ENCODE measurements around the gene ATP1A1. TPM values are rescaled to one million over a fixed set of nuclear protein-coding genes. Genes with fewer than 3 reads are reported as not detected.

ATP1A1 gene
- total RNA-seq, 5 donors from 2014 or later (not counting 1 experiment from before 2014, with no cell fraction given): 230 to 292 (median 266) TPM

DNA sequence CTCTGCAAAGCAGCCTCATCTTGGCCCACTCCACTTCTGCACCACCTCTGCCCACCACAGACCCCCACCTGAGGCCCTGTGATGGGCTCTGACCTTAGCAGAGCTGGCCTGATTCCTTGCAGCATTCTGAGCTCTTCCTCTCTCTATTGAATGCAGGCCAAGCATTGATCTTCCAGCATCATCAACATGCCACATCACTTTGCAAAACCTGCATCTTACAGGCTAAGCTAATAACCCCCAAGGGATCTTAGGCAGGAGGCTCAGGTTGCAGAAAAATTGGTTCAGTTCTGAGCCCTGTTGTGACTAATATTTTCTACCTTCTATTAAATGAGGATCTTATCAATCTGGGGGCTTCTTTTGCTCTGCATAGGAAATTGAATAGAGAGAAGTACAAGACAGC lies 78.7 kb downstream of the ATP1A1 start:
- Mint-ChIP-seq H3K4me1 (no peaks in the 10 kb centered on the region), H3K36me3 (no peaks in the 10 kb centered on the region), H3K4me3 (no peak overlapping the region), H3K27ac (no peak overlapping the region), H3K9me3 (no peaks in the 10 kb centered on the region), H3K27me3 (peaks cover 5 to 11% of the 10 kb centered on the region in 2 donors)
- Histone ChIP-seq H3K4me3 (ENCODE audit: control insufficient read depth in 1 of 2, extremely low read depth in 1 of 2, low read length in 1 of 2) (no peak overlapping the region), H3K27me3 (replicated peaks in 1 of 2; ENCODE audit: control insufficient read depth in 2 of 2, extremely low read depth in 1 of 2, insufficient read depth in 2 of 2, low read length in 1 of 2) (no peaks in the 10 kb centered on the region), H3K36me3 (ENCODE audit: control insufficient read depth in 2 of 2, extremely low read depth in 1 of 2, insufficient read depth in 1 of 2, low read length in 1 of 2) (no peaks in the 10 kb centered on the region), H3K4me1 (ENCODE audit: control insufficient read depth in 1 of 2, extremely low read depth in 1 of 2, insufficient read depth in 2 of 2, low read length in 2 of 2) (no peaks in the 10 kb centered on the region), H3K27ac (ENCODE audit: low read length) (no peak overlapping the region), H3K9me3 (no peaks in the 10 kb centered on the region)
- CTCF ChIA-PET: interaction anchor here in 1 of 2 donors (0.5 kb wide), 1 partner anchor 61 kb away, joined by 3 read pairs; no protein-coding TSS in a partner anchor
- DNase-seq (no peak), ATAC-seq (replicated peaks in 1 of 4) (no peak)
- POLR2A ChIA-PET: no interaction called here

DNA sequence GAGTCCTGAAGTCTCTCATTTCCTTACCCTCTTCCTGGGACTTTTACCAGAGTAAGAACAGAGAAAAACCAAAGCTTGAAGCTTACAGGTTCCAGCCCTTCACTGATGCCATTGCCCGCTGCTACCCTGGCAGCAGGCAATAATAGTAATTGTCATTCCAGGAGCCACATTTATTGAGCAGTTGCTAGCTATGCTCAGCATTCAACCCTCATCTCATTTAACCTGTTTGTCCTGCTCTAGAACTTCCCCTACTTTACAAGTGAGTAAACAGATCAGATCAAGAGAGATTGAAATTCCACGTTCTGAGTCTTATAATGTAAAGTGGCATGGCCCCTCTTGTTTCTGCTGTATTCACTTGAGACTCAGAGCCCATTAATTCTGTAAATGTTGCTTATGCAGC lies 80.4 kb downstream of the ATP1A1 start:
- Mint-ChIP-seq H3K27ac (no peak overlapping the region), H3K27me3 (peaks cover under 1 to 9% of the 10 kb centered on the region in 2 donors), H3K4me3 (no peak overlapping the region), H3K4me1 (no peaks in the 10 kb centered on the region), H3K36me3 (no peaks in the 10 kb centered on the region), H3K9me3 (no peaks in the 10 kb centered on the region)
- ChIA-PET CTCF (interaction anchor here in 1 of 2 donors (0.6 kb wide), 1 partner anchor 835 kb away, joined by 3 read pairs; no protein-coding TSS in a partner anchor), POLR2A (interaction anchor here in 1 of 2 donors (0.5 kb wide), 1 partner anchor 49 kb away, joined by 3 read pairs; no protein-coding TSS in a partner anchor)
- no peak overlapping the region for H3K27ac ChIP-seq (ENCODE audit: low read length)
- no peaks in the 10 kb centered on the region for H3K9me3 ChIP-seq
- ATAC-seq (replicated peaks in 1 of 4) (no peak), DNase-seq (no peak)
- H3K36me3 ChIP-seq (ENCODE audit: control insufficient read depth in 2 of 2, extremely low read depth in 1 of 2, insufficient read depth in 1 of 2, low read length in 1 of 2): no peaks in the 10 kb centered on the region
- 75% methylated on average over 2 of the region's 2 CpGs for WGBS (ENCODE audit: insufficient coverage)
- H3K27me3 ChIP-seq (replicated peaks in 1 of 2; ENCODE audit: control insufficient read depth in 2 of 2, extremely low read depth in 1 of 2, insufficient read depth in 2 of 2, low read length in 1 of 2): no peaks in the 10 kb centered on the region
- H3K4me1 ChIP-seq (ENCODE audit: control insufficient read depth in 1 of 2, extremely low read depth in 1 of 2, insufficient read depth in 2 of 2, low read length in 2 of 2): no peaks in the 10 kb centered on the region
- no peak overlapping the region for H3K4me3 ChIP-seq (ENCODE audit: control insufficient read depth in 1 of 2, extremely low read depth in 1 of 2, low read length in 1 of 2)

DNA sequence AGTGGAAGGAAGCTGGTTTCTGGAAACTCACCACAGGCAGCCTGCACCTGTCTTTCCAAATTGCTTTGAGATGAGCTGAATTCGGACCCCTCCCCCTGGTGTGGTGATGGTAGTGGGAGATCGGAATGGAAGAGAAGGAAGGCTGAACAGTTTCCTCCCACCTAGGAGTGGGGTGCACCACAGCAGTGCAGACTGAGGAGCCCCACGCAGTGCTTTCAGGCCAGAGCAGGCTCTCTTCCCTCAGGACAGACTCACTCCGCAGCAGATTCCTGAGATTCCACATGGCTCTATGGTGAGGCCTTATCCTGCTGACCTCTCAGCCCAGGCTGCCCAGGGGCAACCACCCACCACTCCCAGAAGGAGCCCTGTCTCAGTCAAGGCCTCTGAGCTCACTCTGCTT lies 80.9 kb downstream of the ATP1A1 start:
- Mint-ChIP-seq H3K36me3 (no peaks in the 10 kb centered on the region), H3K4me3 (no peak overlapping the region), H3K27me3 (peaks cover 0 to 8% of the 10 kb centered on the region in 2 donors), H3K4me1 (no peaks in the 10 kb centered on the region), H3K27ac (no peak overlapping the region), H3K9me3 (no peaks in the 10 kb centered on the region)
- POLR2A ChIA-PET: no interaction called here
- DNase-seq: no peak
- WGBS (ENCODE audit: insufficient coverage): 90% methylated on average over 2 of the region's 4 CpGs
- Histone ChIP-seq H3K4me1 (ENCODE audit: control insufficient read depth in 1 of 2, extremely low read depth in 1 of 2, insufficient read depth in 2 of 2, low read length in 2 of 2) (no peaks in the 10 kb centered on the region), H3K36me3 (ENCODE audit: control insufficient read depth in 2 of 2, extremely low read depth in 1 of 2, insufficient read depth in 1 of 2, low read length in 1 of 2) (no peaks in the 10 kb centered on the region), H3K27ac (ENCODE audit: low read length) (no peak overlapping the region), H3K9me3 (no peaks in the 10 kb centered on the region), H3K27me3 (replicated peaks in 1 of 2; ENCODE audit: control insufficient read depth in 2 of 2, extremely low read depth in 1 of 2, insufficient read depth in 2 of 2, low read length in 1 of 2) (no peaks in the 10 kb centered on the region), H3K4me3 (ENCODE audit: control insufficient read depth in 1 of 2, extremely low read depth in 1 of 2, low read length in 1 of 2) (no peak overlapping the region)
- ATAC-seq (replicated peaks in 1 of 4): no peak
- CTCF ChIA-PET: interaction anchor here in 1 of 2 donors (0.6 kb wide), 1 partner anchor 834 kb away, joined by 3 read pairs; no protein-coding TSS in a partner anchor

Other genes with a start within 250 kb of the ATP1A1 start
- gene CD58, start 197.8 kb downstream of the ATP1A1 start, total RNA-seq: 10 to 100 TPM in 4 of 5 donors, 1 to 10 TPM in 1; 8.9 to 20.5 (median 16.9) TPM

All from T-cell (primary cell).